Measurements from ENCODE around the gene TRIM25.
A peak's percentile ranks its signal among the peaks of the same experiment; 100 is the strongest.

The TRIM25 gene

GRCh38 chr17:56894859-56895455, 18.9 kb downstream of the TRIM25 start:
- DNase-seq (ENCODE audit: low spot score) = no peak

GRCh38 chr17:56893503-56893902, 20.3 kb downstream of the TRIM25 start:
- no peak for DNase-seq (ENCODE audit: low spot score)

GRCh38 chr17:56892333-56892732, 21.5 kb downstream of the TRIM25 start:
- DNase-seq (ENCODE audit: low spot score) = no peak

GRCh38 chr17:56891751-56892150, 22.1 kb downstream of the TRIM25 start:
- peak; percentile 58 for DNase-seq (ENCODE audit: low spot score)

GRCh38 chr17:56890906-56891674, 22.8 kb downstream of the TRIM25 start:
- DNase-seq (ENCODE audit: low spot score) = no peak

GRCh38 chr17:56890390-56890789, 23.5 kb downstream of the TRIM25 start:
- DNase-seq (ENCODE audit: low spot score) = no peak

GRCh38 chr17:56887552-56888467, 26.0 kb downstream of the TRIM25 start:
- no peak for DNase-seq (ENCODE audit: low spot score)

- no peak for DNase-seq (ENCODE audit: low spot score)
These were observed 26.7 kb downstream of the TRIM25 start for GRCh38 chr17:56887105-56887504.

GRCh38 chr17:56886288-56886731, 27.5 kb downstream of the TRIM25 start:
- DNase-seq (ENCODE audit: low spot score) = no peak

- no peak for DNase-seq (ENCODE audit: low spot score)
These were observed 28.6 kb downstream of the TRIM25 start for GRCh38 chr17:56885312-56885657.

GRCh38 chr17:56884483-56885311, 29.2 kb downstream of the TRIM25 start:
- no peak for DNase-seq (ENCODE audit: low spot score)

- DNase-seq (ENCODE audit: low spot score) = no peak
These were observed 30.2 kb downstream of the TRIM25 start for GRCh38 chr17:56883616-56884015.

- no peak for DNase-seq (ENCODE audit: low spot score)
These were observed 32.1 kb downstream of the TRIM25 start for GRCh38 chr17:56881685-56882295.

GRCh38 chr17:56880571-56880970, 33.3 kb downstream of the TRIM25 start:
- DNase-seq (ENCODE audit: low spot score) = no peak

GRCh38 chr17:56880133-56880532, 33.7 kb downstream of the TRIM25 start:
- DNase-seq (ENCODE audit: low spot score) = no peak

GRCh38 chr17:56879280-56879679, 34.6 kb downstream of the TRIM25 start:
- DNase-seq (ENCODE audit: low spot score) = no peak

- no peak for DNase-seq (ENCODE audit: low spot score)
These were observed 37.1 kb downstream of the TRIM25 start for GRCh38 chr17:56876766-56877179.

- DNase-seq (ENCODE audit: low spot score) = no peak
These were observed 43.7 kb downstream of the TRIM25 start for GRCh38 chr17:56870081-56870651.

GRCh38 chr17:56868716-56869115, 45.1 kb downstream of the TRIM25 start:
- DNase-seq (ENCODE audit: low spot score) = no peak

GRCh38 chr17:56867948-56868376, 45.9 kb downstream of the TRIM25 start:
- no peak for DNase-seq (ENCODE audit: low spot score)

- peak; percentile 16 for DNase-seq (ENCODE audit: low spot score)
These were observed 47.4 kb downstream of the TRIM25 start for GRCh38 chr17:56866496-56866895.
